Measurements from ENCODE around the gene MMP25. TPM values are rescaled to one million over a fixed set of nuclear protein-coding genes. Genes with fewer than 3 reads are reported as not detected.
"Not testable (repeated sequence)": the region's sequence is repeated elsewhere in the genome, so short reads cannot be mapped to it uniquely, and the experiment has no call there.

MMP25 gene
- total and polyA plus RNA-seq, 2 donors (not counting 1 experiment from before 2014, with no cell fraction given) = 0.12 to 0.22 TPM

GRCh38 chr16:3068487-3068886 lies 22.1 kb downstream of the MMP25 start:
- Histone ChIP-seq H3K27me3 (replicated peaks in 1 of 4; ENCODE audit: control extremely low read depth in 1 of 4, control insufficient read depth in 3 of 4, insufficient read depth in 4 of 4, low read length in 3 of 4) (no peaks in the 10 kb centered on the region), H2AFZ (ENCODE audit: insufficient read depth, low read depth, low read length, poor library complexity, severe bottlenecking) (no peak overlapping the region), H3K4me3 (ENCODE audit: control extremely low read depth in 1 of 5, extremely low read depth in 1 of 5, insufficient read depth in 1 of 5, low read depth in 2 of 5, low read length in 4 of 5) (no peak overlapping the region), H3K79me2 (ENCODE audit: control insufficient read depth, insufficient read depth, low read length) (no peaks in the 10 kb centered on the region), H4K20me1 (ENCODE audit: control insufficient read depth, insufficient read depth, low read length, poor library complexity, severe bottlenecking) (no peaks in the 10 kb centered on the region), H3K27ac (ENCODE audit: low read length in 2 of 2) (no peak overlapping the region), H3K9me3 (ENCODE audit: control extremely low read depth in 1 of 3, control insufficient read depth in 2 of 3, insufficient read depth in 1 of 3, low read length in 2 of 3) (no peaks in the 10 kb centered on the region), H3K4me1 (ENCODE audit: control insufficient read depth in 2 of 2, insufficient read depth in 2 of 2, low read length in 2 of 2) (peaks cover 5 to 7% of the 10 kb centered on the region in 2 donors), H3K9ac (ENCODE audit: low read length) (no peak overlapping the region), H3K36me3 (replicated peaks in 1 of 2; ENCODE audit: control extremely low read depth in 1 of 2, control insufficient read depth in 1 of 2, extremely low read depth in 1 of 2, insufficient read depth in 2 of 2, low read length in 1 of 2) (no peaks in the 10 kb centered on the region), H3K4me2 (replicated peaks; ENCODE audit: low read depth, low read length, poor library complexity, severe bottlenecking) (no peak overlapping the region)
- no peak overlapping the region for H3K4me3 Mint-ChIP-seq
- intact Hi-C loops (cut with micrococcal nuclease) = no loop called here
- peaks cover 16% of the 10 kb centered on the region for H3K4me1 Mint-ChIP-seq
- POLR2A ChIA-PET = no interaction called here
- WGBS (ENCODE audit: insufficient coverage) = 100% methylated on average over 2 of the region's 4 CpGs
- CTCF ChIA-PET = no interaction called here
- H3K27me3 Mint-ChIP-seq = no peaks in the 10 kb centered on the region
- DNase-seq (no peak), ATAC-seq (ENCODE audit: low read depth) (no peak)
- no peak overlapping the region for H3K27ac Mint-ChIP-seq
- TF ChIP-seq, protein P1, sequence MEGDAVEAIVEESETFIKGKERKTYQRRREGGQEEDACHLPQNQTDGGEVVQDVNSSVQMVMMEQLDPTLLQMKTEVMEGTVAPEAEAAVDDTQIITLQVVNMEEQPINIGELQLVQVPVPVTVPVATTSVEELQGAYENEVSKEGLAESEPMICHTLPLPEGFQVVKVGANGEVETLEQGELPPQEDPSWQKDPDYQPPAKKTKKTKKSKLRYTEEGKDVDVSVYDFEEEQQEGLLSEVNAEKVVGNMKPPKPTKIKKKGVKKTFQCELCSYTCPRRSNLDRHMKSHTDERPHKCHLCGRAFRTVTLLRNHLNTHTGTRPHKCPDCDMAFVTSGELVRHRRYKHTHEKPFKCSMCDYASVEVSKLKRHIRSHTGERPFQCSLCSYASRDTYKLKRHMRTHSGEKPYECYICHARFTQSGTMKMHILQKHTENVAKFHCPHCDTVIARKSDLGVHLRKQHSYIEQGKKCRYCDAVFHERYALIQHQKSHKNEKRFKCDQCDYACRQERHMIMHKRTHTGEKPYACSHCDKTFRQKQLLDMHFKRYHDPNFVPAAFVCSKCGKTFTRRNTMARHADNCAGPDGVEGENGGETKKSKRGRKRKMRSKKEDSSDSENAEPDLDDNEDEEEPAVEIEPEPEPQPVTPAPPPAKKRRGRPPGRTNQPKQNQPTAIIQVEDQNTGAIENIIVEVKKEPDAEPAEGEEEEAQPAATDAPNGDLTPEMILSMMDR (IDR thresholded peaks at IDR 0.05) = no peak
- no peak for TF ChIP-seq EZH2 (IDR thresholded peaks at IDR 0.05; ENCODE audit: borderline replicate concordance, insufficient read depth, low read depth, low read length, poor library complexity, severe bottlenecking)
- H3K9me3 Mint-ChIP-seq (ENCODE audit: insufficient read depth) = no peaks in the 10 kb centered on the region

DNA sequence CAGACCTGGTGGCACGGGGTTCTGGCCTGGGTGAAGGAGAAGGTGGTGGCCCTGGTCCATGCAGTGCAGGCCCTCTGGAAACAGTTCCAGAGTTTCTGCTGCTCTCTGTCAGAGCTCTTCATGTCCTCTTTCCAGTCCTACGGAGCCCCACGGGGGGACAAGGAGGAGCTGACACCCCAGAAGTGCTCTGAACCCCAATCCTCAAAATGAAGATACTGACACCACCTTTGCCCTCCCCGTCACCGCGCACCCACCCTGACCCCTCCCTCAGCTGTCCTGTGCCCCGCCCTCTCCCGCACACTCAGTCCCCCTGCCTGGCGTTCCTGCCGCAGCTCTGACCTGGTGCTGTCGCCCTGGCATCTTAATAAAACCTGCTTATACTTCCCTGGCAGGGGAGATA lies 22.8 kb downstream of the MMP25 start:
- H4K20me1 ChIP-seq (ENCODE audit: control insufficient read depth, insufficient read depth, low read length, poor library complexity, severe bottlenecking); H3K9me3 Mint-ChIP-seq (ENCODE audit: insufficient read depth); intact Hi-C loops (cut with micrococcal nuclease); H3K4me3 Mint-ChIP-seq; H3K36me3 ChIP-seq (replicated peaks in 1 of 2; ENCODE audit: control extremely low read depth in 1 of 2, control insufficient read depth in 1 of 2, extremely low read depth in 1 of 2, insufficient read depth in 2 of 2, low read length in 1 of 2); H3K9me3 ChIP-seq (ENCODE audit: control extremely low read depth in 1 of 3, control insufficient read depth in 2 of 3, insufficient read depth in 1 of 3, low read length in 2 of 3); H3K27me3 ChIP-seq (replicated peaks in 1 of 4; ENCODE audit: control extremely low read depth in 1 of 4, control insufficient read depth in 3 of 4, insufficient read depth in 4 of 4, low read length in 3 of 4); H3K4me3 ChIP-seq (ENCODE audit: control extremely low read depth in 1 of 5, extremely low read depth in 1 of 5, insufficient read depth in 1 of 5, low read depth in 2 of 5, low read length in 4 of 5); ATAC-seq (ENCODE audit: low read depth); H3K27ac Mint-ChIP-seq; H3K79me2 ChIP-seq (ENCODE audit: control insufficient read depth, insufficient read depth, low read length); DNase-seq; CTCF ChIA-PET; H3K27me3 Mint-ChIP-seq; POLR2A ChIA-PET; H3K9ac ChIP-seq (ENCODE audit: low read length); H3K27ac ChIP-seq (ENCODE audit: low read length in 2 of 2); H2AFZ ChIP-seq (ENCODE audit: insufficient read depth, low read depth, low read length, poor library complexity, severe bottlenecking); H3K4me2 ChIP-seq (replicated peaks; ENCODE audit: low read depth, low read length, poor library complexity, severe bottlenecking): not testable (repeated sequence)
- WGBS (ENCODE audit: insufficient coverage) = 99% methylated on average over 9 of the region's 11 CpGs
- H3K4me1 Mint-ChIP-seq = peaks cover 23% of the 10 kb centered on the region
- peaks cover 12 to 14% of the 10 kb centered on the region in 2 donors for H3K4me1 ChIP-seq (ENCODE audit: control insufficient read depth in 2 of 2, insufficient read depth in 2 of 2, low read length in 2 of 2)
